Hepatocyte (in vitro differentiated cells): ENCODE data around the gene IL16.

Source experiments
- CTCF ChIP-seq: fragments of 200-600 bp; sonication (generic); IDR thresholded peaks from 2 replicates; pipeline ENCODE4 v1.5.1; 2016; ENCODE audit warnings: antibody characterized with exemption, mild to moderate bottlenecking; ENCODE audit not compliant: poor library complexity
- EZH2 ChIP-seq: fragments of 200-600 bp; sonication (generic); IDR thresholded peaks from 2 replicates; pipeline ENCODE4 v1.6.1; 2016; ENCODE audit warnings: antibody characterized with exemption, mild to moderate bottlenecking, borderline replicate concordance
- EZH2phosphoT487 ChIP-seq: fragments of 200-600 bp; sonication (generic); IDR thresholded peaks from one replicate; pipeline ENCODE4 v1.6.1; 2018; ENCODE audit warnings: antibody characterized with exemption, mild to moderate bottlenecking, low read depth, moderate library complexity; ENCODE audit not compliant: unreplicated experiment, severe bottlenecking

GRCh38 chr15:81281456-81281735 lies 84.7 kb downstream of the IL16 start:
- TF ChIP-seq CTCF (no peak), EZH2 (no peak), EZH2phosphoT487 (no peak)
